GM23338 (cell line): ENCODE data around the gene CDKN2AIPNL. TPM values are rescaled to one million over a fixed set of nuclear protein-coding genes. Genes with fewer than 3 reads are reported as not detected.

Experiments
- ATAC-seq: fragments of 200-7000 bp; cut with Tn5 transposase; 3 replicates; pipeline ENCODE4 v1.9.1; 2020
- DNase-seq: peaks from one replicate; pipeline ENCODE4 v3.0.0-alpha.2; 2015; ENCODE audit warnings: low spot score
- H2AFZ ChIP-seq: fragments of 200-600 bp; sonication (generic); 2 replicates; pipeline ENCODE4 v1.8.0; 2016; ENCODE audit warnings: antibody characterized with exemption, mild to moderate bottlenecking, moderate library complexity
- H3F3A ChIP-seq: fragments of 200-600 bp; sonication (generic); replicated peaks from 2 replicates; pipeline ENCODE4 v1.8.0; 2017; ENCODE audit warnings: antibody characterized with exemption, mixed run types, low read depth
- H3K27ac ChIP-seq: fragments of 200-600 bp; sonication (generic); 2 replicates; pipeline ENCODE4 v1.6.1; 2016; ENCODE audit warnings: low read depth
- H3K27me3 ChIP-seq: fragments of 200-600 bp; sonication (generic); 2 replicates; pipeline ENCODE4 v1.8.0; 2016; ENCODE audit warnings: mild to moderate bottlenecking, mixed run types, moderate library complexity; ENCODE audit not compliant: insufficient read depth
- H3K36me3 ChIP-seq: fragments of 200-600 bp; sonication (generic); 2 replicates; pipeline ENCODE4 v1.8.0; 2016; ENCODE audit warnings: mild to moderate bottlenecking; ENCODE audit not compliant: insufficient read depth
- H3K4me1 ChIP-seq: fragments of 200-600 bp; sonication (generic); 2 replicates; pipeline ENCODE4 v1.8.0; 2016; ENCODE audit warnings: mild to moderate bottlenecking, moderate library complexity; ENCODE audit not compliant: insufficient read depth
- H3K4me2 ChIP-seq: fragments of 200-600 bp; sonication (generic); 2 replicates; pipeline ENCODE4 v1.7.1; 2017; ENCODE audit warnings: mixed run types
- H3K4me3 ChIP-seq: fragments of 200-600 bp; sonication (generic); 2 replicates; pipeline ENCODE4 v1.6.1; 2016; ENCODE audit warnings: mixed run types
- H3K79me2 ChIP-seq: fragments of 200-600 bp; sonication (generic); replicated peaks from 2 replicates; pipeline ENCODE4 v1.8.0; 2017; ENCODE audit warnings: mild to moderate bottlenecking; ENCODE audit not compliant: insufficient read depth
- H3K9me2 ChIP-seq: fragments of 200-600 bp; sonication (generic); 2 replicates; pipeline ENCODE4 v1.8.0; 2017; ENCODE audit not compliant: insufficient read depth
- H4K20me1 ChIP-seq: fragments of 200-600 bp; sonication (generic); replicated peaks from 2 replicates; pipeline ENCODE4 v1.8.0; 2017; ENCODE audit warnings: mild to moderate bottlenecking; ENCODE audit not compliant: insufficient read depth
- H3K27ac Mint-ChIP-seq: 2 replicates; pipeline ENCODE4 v1.8.0; 2020; ENCODE audit warnings: inconsistent platforms, mild to moderate bottlenecking, moderate library complexity, mixed read lengths
- H3K27me3 Mint-ChIP-seq: 3 replicates; pipeline ENCODE4 v1.8.0; 2022; ENCODE audit warnings: low read depth, mild to moderate bottlenecking, moderate library complexity, mixed read lengths, inconsistent platforms; ENCODE audit not compliant: insufficient read depth, poor library complexity
- H3K36me3 Mint-ChIP-seq: 3 replicates; pipeline ENCODE4 v1.8.0; 2021; ENCODE audit warnings: low read depth, mild to moderate bottlenecking, inconsistent platforms, moderate library complexity, mixed read lengths
- H3K4me1 Mint-ChIP-seq: 3 replicates; pipeline ENCODE4 v1.8.0; 2020; ENCODE audit warnings: mild to moderate bottlenecking, inconsistent platforms, mixed read lengths
- H3K4me3 Mint-ChIP-seq: 3 replicates; pipeline ENCODE4 v1.8.0; 2021; ENCODE audit warnings: moderate library complexity, mild to moderate bottlenecking, inconsistent platforms, mixed read lengths
- H3K9me3 Mint-ChIP-seq: 3 replicates; pipeline ENCODE4 v1.8.0; 2020; ENCODE audit warnings: moderate library complexity, mild to moderate bottlenecking, inconsistent platforms, mixed read lengths
- CREB1 ChIP-seq: fragments of 250-450 bp; sonication (Bioruptor Pico); IDR thresholded peaks from 2 replicates; pipeline ENCODE4 v1.5.0; 2020; ENCODE audit warnings: low read depth, mild to moderate bottlenecking, moderate library complexity
- CTCF ChIP-seq, 2 experiments: fragments of 200-600 bp in 1 of 2; sonication (generic) in 1 of 2; conservative IDR thresholded peaks; 2 replicates each; pipeline versions ENCODE4 v1.5.1 to v1.6.1; 2016 to 2017; ENCODE audit warnings: antibody characterized with exemption in 2 of 2, low read depth in 2 of 2, mild to moderate bottlenecking in 2 of 2, moderate library complexity in 1 of 2
- ETS1 ChIP-seq: IDR thresholded peaks from 2 replicates; pipeline ENCODE4 v1.6.1; 2016; ENCODE audit warnings: antibody characterized with exemption
- EZH2 ChIP-seq: fragments of 200-600 bp; sonication (generic); IDR thresholded peaks from one replicate; pipeline ENCODE4 v1.8.0; 2017; ENCODE audit warnings: antibody characterized with exemption, mild to moderate bottlenecking, low read depth; ENCODE audit not compliant: unreplicated experiment
- EZH2phosphoT487 ChIP-seq: fragments of 200-600 bp; sonication (generic); IDR thresholded peaks from one replicate; pipeline ENCODE4 v1.8.1; 2018; ENCODE audit warnings: antibody characterized with exemption; ENCODE audit not compliant: unreplicated experiment
- JUNB ChIP-seq: IDR thresholded peaks from one replicate; pipeline ENCODE4 v1.6.1; 2016; ENCODE audit warnings: antibody characterized with exemption; ENCODE audit not compliant: unreplicated experiment
- NANOG ChIP-seq: IDR thresholded peaks from 2 replicates; pipeline ENCODE4 v1.6.1; 2016; ENCODE audit warnings: antibody characterized with exemption, borderline replicate concordance
- POLR2AphosphoS5 ChIP-seq: IDR thresholded peaks from 2 replicates; pipeline ENCODE4 v1.6.1; 2016; ENCODE audit warnings: antibody characterized with exemption, low read depth
- ZNF114 ChIP-seq: fragments of 250-450 bp; sonication (Bioruptor Pico); IDR thresholded peaks from 2 replicates; pipeline ENCODE4 v1.5.0; 2020; ENCODE audit warnings: mild to moderate bottlenecking, moderate library complexity
- ZNF331 ChIP-seq: fragments of 250-450 bp; sonication (Bioruptor Pico); IDR thresholded peaks from 2 replicates; pipeline ENCODE4 v1.5.0; 2020; ENCODE audit warnings: low read depth, mild to moderate bottlenecking, moderate library complexity
- ZNF462 ChIP-seq: fragments of 250-450 bp; sonication (Bioruptor Pico); IDR thresholded peaks from 2 replicates; pipeline ENCODE4 v1.5.0; 2020; ENCODE audit warnings: mild to moderate bottlenecking, moderate library complexity
- polyA plus RNA-seq: library from polyadenylated mRNA; unstranded; fragments of >200 nt; fragmentation: Nextera tagmentation; extraction: Ambion mirVana; gene quantifications from 2 replicates; pipeline ENCODE4 v1.2.1, GENCODE V29; 2016
- total RNA-seq: library from RNA; depleted of rRNA; stranded (reverse); fragments of >200 nt; shearing (Covaris generic); gene quantifications from 2 replicates; pipeline ENCODE4 v1.2.3, GENCODE V29; 2014

The CDKN2AIPNL gene
- total and polyA plus RNA-seq, 2 experiments from 2014 or later = 53.5 to 79.5 TPM

GRCh38 chr5:134417707-134418106 lies 6.0 kb upstream of the CDKN2AIPNL start (continued):
- TF ChIP-seq CTCF (conservative IDR thresholded peaks at IDR 0.05; ENCODE audit: low read depth in 2 of 2) (no peak), NANOG (no peak), CREB1 (CRISPR knock-in tag) (no peak), POLR2AphosphoS5 (no peak), ZNF331 (CRISPR knock-in tag) (no peak), JUNB (no peak)

GRCh38 chr5:134413046-134413445 lies 1.4 kb upstream of the CDKN2AIPNL start:
- H3K36me3 Mint-ChIP-seq = peaks cover 9% of the 10 kb centered on the region; the same call in 2 of the 3 replicates
- Histone ChIP-seq H3F3A (peaks cover 7% of the 10 kb centered on the region), H3K79me2 (peaks cover 29% of the 10 kb centered on the region), H3K4me1 (peaks cover 22% of the 10 kb centered on the region), H3K4me3 (peak overlapping the region; percentile 100; the same call in 1 of the 2 replicates), H3K27ac (no peak overlapping the region), H3K27me3 (no peaks in the 10 kb centered on the region), H3K9me2 (no peaks in the 10 kb centered on the region), H3K4me2 (no peak overlapping the region), H3K36me3 (0 out of 2 replicates have a peak, but pooled peaks cover 6% of the 10 kb centered on the region), H4K20me1 (no peaks in the 10 kb centered on the region; the same call in 1 of the 2 replicates), H2AFZ (peak overlapping the region; percentile 1; the same call in 1 of the 2 replicates)
- H3K4me1 Mint-ChIP-seq = peaks cover 25% of the 10 kb centered on the region
- no peak for DNase-seq
- H3K27ac Mint-ChIP-seq = no peak overlapping the region
- peaks cover 3% of the 10 kb centered on the region for H3K27me3 Mint-ChIP-seq
- ATAC-seq = no peak
- no peaks in the 10 kb centered on the region for H3K9me3 Mint-ChIP-seq
- H3K4me3 Mint-ChIP-seq = no peak overlapping the region
- TF ChIP-seq CREB1 (CRISPR knock-in tag) (no peak), JUNB (no peak), EZH2phosphoT487 (no peak), ZNF331 (CRISPR knock-in tag) (no peak), EZH2 (no peak), ZNF462 (CRISPR knock-in tag) (no peak), CTCF (conservative IDR thresholded peaks at IDR 0.05; ENCODE audit: low read depth in 2 of 2) (no peak), POLR2AphosphoS5 (no peak), ZNF114 (no peak), ETS1 (no peak)
